NCI-H2196 (cell line): ENCODE measurements around the gene ZGPAT.

Experiments
- DNase-seq: peaks from one replicate; lab custom pipeline; 2025; ENCODE audit not compliant: unreplicated experiment; lab: John Stamatoyannopoulos, UW

ZGPAT gene

DNA sequence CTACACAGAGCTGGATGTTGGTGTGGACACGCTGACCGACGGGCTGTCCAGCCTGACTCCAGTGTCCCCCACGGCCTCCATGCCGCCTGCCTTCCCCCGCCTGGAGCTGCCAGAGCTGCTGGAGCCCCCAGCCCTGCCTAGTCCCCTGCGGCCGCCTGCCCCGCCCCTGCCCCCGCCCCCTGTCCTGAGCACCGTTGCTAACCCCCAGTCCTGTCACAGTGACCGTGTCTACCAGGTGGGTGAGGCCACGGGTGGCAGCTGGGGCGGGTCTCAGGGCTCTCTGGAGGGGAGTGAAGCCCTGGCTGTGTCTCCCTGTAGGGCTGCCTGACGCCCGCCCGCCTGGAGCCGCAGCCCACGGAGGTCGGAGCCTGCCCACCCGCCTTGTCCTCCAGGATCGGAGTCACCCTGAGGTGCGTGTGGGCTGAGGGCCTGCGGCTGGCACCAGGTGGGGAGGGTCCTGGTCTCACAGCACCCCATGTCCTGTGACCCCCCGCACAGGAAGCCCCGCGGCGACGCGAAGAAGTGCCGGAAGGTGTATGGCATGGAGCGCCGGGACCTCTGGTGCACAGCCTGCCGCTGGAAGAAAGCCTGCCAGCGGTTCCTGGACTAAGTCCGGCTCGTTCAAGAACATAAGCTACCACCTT, 34.7 kb downstream of the ZGPAT start:
- no peak for DNase-seq

- DNase-seq: no peak
Observed at GRCh38 chr20:63743210-63743970, 35.6 kb downstream of the ZGPAT start.

DNA sequence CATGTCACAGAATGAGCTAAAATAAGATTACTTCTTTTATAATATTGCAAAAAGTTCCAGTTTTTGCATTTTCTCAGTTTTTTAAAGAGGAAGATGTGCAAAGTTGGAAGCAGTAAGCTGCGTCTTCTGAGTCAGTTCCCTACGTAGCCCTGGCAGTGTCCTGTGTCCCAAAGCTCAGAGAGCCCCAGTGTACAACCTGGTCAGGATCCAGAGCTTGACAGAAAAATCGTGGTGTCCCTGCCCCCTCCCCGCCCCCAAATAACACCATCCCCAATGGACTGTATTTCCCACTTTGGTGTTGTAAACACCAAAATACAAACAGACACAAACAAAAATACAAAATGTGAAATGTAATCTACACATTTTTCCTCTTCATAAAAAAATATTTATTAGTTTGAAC, 36.3 kb downstream of the ZGPAT start:
- DNase-seq: no peak

DNA sequence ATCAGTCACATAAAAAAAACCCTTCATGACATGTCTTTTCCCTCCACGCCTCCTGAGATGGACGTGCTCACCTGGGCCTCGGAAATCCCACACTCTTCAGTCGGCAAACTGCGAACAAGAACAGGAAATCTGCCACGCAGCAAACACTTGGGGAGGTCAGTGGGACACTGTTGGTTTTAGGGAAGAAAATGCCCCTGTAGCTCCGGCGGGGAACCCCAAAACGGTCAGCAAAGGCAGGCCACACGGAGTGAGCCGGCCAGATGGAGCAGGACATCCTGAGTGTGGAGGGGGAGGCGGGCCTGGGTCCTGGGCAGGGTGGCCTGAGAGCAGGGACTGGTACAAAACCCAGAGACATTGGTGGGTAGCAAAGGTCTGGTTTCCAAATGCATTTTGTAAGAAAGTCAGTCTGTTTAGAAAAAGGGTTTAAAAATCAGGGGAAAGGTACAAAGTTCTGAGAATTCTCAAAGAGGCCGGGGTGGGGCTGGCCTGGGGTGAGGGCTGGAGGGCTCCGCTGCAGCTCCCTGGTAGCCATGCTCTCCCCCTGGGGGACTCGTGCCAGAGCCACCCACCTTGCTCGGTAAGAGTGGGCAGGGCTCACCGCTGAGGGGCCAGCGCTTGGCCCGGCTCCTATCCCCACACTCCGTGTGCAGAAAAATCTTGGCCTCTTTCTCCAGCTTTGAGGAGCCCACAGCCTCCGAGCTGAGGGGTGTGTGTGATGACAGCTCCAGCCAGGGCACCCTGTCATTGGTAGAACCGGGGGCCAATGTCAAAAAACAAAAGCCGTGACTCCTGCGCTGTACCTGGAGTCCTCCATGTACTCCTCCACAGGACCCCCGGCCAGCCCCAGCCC, 37.0 kb downstream of the ZGPAT start:
- no peak for DNase-seq

- no peak for DNase-seq
Observed at GRCh38 chr20:63745424-63745805, 37.6 kb downstream of the ZGPAT start.

DNA sequence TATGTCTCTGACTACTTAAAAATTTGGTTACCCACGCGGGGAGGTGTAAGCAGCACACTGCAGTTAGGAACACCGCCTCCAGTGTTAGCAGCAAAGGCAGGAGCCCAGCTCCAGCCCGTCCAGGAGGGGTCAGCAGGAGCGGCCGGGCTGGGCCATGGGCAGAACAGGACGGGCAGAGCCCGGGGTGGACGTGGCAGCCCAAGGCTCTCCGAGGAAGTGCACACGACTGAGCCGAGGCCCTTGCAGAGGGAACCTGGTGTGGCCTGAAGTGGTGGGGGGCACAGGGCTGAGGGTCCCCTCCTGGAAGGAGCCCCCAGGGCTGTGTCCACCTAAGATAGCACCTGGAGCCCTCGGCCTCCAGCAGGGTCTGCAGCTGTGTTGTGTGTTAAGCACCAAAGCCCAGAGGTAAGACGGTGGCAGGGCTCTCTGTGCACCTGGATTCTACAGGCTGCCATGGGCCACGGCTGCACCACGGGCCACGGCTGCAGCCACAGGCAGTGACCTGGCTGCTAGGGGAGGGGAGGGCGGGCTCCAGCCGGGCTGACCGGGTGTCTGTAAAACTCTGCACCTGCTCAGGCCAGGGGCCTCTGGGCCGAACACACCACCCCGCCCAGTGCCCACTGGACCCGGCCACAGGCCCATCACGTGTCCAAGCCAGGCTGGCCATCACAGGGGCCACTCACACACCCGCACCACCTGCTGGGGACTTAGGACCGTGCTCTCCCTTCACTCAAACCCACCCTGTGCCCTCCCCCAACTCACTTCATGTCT, 38.3 kb downstream of the ZGPAT start:
- no peak for DNase-seq

GRCh38 chr20:63746751-63747315, 39.0 kb downstream of the ZGPAT start:
- no peak for DNase-seq

DNA sequence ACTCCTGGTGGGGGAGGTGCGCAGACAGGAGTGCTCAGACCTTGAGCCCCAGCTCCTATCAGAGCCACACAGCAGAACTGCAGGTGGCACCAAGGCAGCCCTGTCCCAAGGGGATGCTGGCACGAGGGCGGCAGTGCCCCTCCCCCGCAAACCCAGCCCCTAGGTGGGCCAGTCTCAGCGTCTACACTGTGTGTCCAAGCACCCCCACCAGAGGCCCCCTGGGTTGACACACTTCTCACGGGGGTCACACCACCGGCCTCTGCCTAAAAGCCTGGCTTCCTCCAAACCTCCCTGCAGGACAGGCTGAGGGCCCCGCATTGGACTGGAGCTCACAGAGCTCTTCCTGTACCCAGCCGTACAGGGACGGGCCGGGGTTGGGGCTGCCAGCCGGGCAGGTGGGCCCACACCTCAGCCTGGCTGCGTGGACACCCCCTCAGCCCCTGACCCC, 39.8 kb downstream of the ZGPAT start:
- no peak for DNase-seq

- no peak for DNase-seq
Observed at GRCh38 chr20:63748070-63748933, 40.5 kb downstream of the ZGPAT start.

DNA sequence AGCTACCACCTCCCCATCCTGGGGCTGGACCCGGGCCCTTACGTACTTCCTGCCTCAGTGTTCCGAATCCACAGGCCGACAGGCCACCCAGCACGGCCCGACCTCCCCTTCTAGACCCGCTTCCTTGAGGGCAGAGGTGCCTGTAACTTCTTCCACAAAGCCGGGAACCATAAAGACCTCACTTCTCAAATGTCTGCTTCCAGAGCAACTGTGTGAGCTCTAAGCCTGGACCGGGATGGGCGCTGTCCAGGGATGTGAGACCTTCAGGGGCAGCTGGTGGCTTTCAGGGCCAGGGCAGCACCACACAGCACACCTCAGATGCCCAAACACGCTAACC, 41.1 kb downstream of the ZGPAT start:
- no peak for DNase-seq

GRCh38 chr20:63749597-63750508, 42.0 kb downstream of the ZGPAT start:
- DNase-seq: no peak

GRCh38 chr20:63750807-63751470, 43.1 kb downstream of the ZGPAT start:
- DNase-seq: no peak

DNA sequence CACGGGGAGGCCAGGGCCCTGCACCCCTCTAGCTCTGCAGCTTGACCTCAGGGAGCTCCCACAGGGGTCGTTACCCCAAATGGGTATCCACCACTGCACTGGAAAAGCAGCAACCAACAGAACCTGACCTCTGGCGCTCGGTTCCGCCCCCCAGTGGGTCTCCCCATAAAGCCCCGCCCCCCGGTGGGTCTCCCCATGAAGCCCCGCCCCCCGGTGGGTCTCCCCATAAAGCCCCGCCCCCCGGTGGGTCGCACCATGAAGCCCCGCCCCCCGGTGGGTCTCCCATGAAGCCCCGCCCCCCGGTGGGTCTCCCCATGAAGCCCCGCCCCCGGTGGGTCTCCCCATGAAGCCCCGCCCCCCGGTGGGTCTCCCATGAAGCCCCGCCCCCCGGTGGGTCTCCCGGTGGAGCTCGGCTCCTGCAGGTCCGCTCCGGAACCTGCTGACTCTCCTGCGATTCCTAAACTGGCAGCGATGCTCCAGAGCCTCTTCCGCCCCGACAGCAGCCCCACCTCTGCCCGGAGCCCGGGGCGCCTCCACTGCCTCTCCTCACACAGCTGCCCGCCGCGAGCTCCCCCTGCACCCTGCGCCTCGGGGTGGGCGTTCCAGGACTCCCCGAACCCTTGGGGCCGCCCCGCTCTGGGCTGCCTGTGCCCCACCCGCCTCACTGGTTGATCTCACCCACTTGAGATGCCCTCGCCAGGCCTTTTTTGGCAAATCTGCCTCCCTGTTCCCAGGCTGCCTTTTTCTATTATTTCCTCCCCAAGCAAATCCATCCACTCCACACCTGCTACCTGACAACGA, 43.8 kb downstream of the ZGPAT start:
- peak; percentile 76 for DNase-seq

DNA sequence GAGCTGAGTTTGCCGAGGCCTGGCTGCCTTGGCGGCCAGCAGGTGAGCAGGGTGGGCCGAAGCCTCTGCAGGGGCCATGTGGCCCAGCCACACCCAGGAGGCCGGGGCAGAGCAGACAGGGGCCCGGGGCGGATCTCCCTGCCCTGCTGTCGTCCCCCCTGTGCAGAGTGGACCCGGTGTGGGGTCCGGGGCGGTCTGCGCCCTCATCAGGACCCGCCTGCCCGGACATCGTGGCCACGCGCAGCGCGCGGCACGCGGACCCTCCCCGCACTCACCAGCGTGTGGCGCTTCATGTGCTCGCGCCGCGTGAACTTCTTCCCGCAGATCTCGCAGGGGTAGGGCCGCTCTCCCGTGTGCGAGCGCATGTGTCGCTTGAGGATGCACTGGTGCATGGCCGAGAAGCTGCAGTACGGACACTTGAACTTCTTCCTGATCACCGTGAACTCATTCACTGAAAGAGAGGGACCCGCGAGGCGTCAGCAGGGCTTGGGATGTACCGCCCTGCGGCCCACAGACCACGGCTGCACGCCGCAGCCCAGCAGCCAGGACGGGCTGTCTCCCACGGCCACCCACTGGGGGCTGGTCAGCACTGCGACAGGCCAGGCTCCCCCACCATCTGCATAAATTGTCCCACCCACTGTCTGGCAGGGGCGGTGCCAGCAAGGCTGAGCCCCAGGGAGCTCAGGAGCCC, 44.7 kb downstream of the ZGPAT start:
- no peak for DNase-seq

DNA sequence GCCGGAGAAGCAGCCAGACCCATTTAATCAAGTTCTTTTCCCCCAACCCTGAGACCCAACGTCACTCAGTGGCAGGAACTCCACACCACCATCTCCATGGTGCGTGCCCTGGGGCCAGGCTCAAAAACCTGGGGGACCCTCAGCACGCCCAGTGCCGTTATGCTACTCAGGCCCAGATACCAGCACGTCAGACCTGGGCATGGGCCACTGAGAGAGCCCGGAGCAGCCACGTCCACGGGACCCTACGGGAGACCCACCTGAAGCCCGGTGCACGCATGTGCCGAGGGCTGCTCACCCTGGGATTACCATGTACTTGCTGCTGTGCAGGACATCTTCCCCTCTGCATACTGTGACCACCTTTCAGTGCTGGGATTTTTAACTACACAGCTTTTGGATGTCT, 45.5 kb downstream of the ZGPAT start:
- no peak for DNase-seq

DNA sequence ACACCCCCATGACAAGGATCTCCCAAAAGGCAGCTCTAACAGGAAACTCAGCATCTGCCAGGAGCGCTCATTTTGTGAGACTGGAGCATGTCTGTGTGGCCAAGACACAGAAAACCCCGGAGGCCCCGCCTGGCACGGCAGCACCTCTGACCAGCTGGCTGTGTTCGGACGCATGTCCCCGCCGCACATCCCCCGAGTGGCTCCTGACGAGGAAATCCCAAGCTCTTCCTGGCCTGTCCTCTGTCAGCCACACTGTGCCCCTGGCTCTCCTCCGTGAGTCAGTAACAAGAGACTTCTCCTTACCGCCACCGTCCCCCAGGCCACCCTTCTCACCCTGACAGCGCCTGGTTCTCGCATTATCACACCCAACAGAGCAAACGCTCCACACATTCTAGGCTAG, 46.2 kb downstream of the ZGPAT start:
- DNase-seq: no peak
